Endothelial cell (in vitro differentiated cells): ENCODE data around the gene FABP6. TPM values are rescaled to one million over a fixed set of nuclear protein-coding genes. Genes with fewer than 3 reads are reported as not detected.

ENCODE experiments used
- DNase-seq: peaks from one replicate; pipeline ENCODE4 v3.0.0; 2021; ENCODE audit warnings: low spot score
- H3K27ac Mint-ChIP-seq: one replicate; pipeline ENCODE4 v1.8.0; 2021; ENCODE audit warnings: mixed read lengths, inconsistent platforms; ENCODE audit not compliant: unreplicated experiment
- H3K27me3 Mint-ChIP-seq: one replicate; pipeline ENCODE4 v1.8.0; 2021; ENCODE audit warnings: mild to moderate bottlenecking, moderate library complexity, mixed read lengths, inconsistent platforms; ENCODE audit not compliant: unreplicated experiment
- H3K36me3 Mint-ChIP-seq: one replicate; pipeline ENCODE4 v1.8.0; 2021; ENCODE audit warnings: mild to moderate bottlenecking, low read depth, mixed read lengths, inconsistent platforms; ENCODE audit not compliant: unreplicated experiment
- H3K4me1 Mint-ChIP-seq: one replicate; pipeline ENCODE4 v1.8.0; 2021; ENCODE audit warnings: mild to moderate bottlenecking, mixed read lengths, inconsistent platforms; ENCODE audit not compliant: unreplicated experiment
- H3K4me3 Mint-ChIP-seq: one replicate; pipeline ENCODE4 v1.8.0; 2021; ENCODE audit warnings: mild to moderate bottlenecking, mixed read lengths, inconsistent platforms; ENCODE audit not compliant: unreplicated experiment
- H3K9me3 Mint-ChIP-seq: one replicate; pipeline ENCODE4 v1.8.0; 2021; ENCODE audit warnings: mixed read lengths, inconsistent platforms; ENCODE audit not compliant: unreplicated experiment
- total RNA-seq: library from RNA; stranded (reverse); fragmentation: NEBNext Ultra II Directional; extraction: Animal tissue kit (Norgen Biotek cat#: 25700); gene quantifications from one replicate; pipeline ENCODE4 v1.2.1, GENCODE V29; 2021; ENCODE audit not compliant: unreplicated experiment
- TF ChIP-seq, protein P1 (sequence below): fragments of 200-600 bp; sonication (generic); IDR thresholded peaks from one replicate; pipeline ENCODE4 v1.5.0; 2021; ENCODE audit warnings: antibody characterized with exemption; ENCODE audit not compliant: unreplicated experiment

The FABP6 gene
- total RNA-seq, 1 donor from 2014 or later: 1.2 TPM

DNA sequence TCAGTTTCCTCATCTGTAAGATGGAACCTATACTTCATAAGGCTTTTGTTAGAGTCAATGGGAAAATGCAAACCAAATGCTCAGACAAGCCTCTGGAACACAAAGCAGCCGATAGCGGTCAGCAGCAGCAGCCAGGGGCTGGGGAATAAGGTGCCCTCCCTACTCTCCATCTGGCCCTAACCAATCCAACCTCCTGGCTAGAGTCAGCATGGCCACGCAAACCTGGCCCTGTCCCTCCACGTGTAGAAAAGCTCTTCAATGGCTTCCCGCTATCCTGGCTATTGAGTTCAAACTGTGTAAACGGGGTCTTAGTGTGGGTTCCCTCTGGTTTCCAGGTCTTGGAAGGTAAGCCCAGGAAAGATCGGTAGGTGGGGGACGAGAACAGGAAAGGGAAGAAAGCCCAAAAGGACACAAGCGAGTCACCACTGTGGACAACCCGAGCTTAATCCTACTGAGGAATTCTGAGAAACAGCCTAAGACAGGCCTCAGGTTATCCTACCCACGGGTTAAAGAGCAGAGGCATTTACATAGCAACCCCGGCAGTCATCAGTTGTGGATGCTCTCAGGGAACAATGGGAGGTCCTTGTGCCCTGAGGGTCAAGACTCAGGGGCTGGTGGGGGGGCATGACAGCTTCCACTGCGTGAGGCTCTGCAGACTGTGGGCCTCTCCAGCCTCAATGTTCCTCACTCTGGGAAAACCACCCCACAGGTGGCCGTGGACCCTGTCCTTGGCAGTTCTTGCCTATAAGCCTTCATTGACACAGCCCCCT lies 30.9 kb downstream of the FABP6 start:
- H3K27me3 Mint-ChIP-seq: peaks cover 10% of the 10 kb centered on the region
- no peaks in the 10 kb centered on the region for H3K9me3 Mint-ChIP-seq
- H3K36me3 Mint-ChIP-seq: peaks cover 37% of the 10 kb centered on the region
- H3K4me3 Mint-ChIP-seq: peak overlapping the region; percentile 22
- H3K27ac Mint-ChIP-seq: peak overlapping the region; percentile 62
- peaks cover 40% of the 10 kb centered on the region for H3K4me1 Mint-ChIP-seq
- no peak for DNase-seq
- TF ChIP-seq, protein P1, sequence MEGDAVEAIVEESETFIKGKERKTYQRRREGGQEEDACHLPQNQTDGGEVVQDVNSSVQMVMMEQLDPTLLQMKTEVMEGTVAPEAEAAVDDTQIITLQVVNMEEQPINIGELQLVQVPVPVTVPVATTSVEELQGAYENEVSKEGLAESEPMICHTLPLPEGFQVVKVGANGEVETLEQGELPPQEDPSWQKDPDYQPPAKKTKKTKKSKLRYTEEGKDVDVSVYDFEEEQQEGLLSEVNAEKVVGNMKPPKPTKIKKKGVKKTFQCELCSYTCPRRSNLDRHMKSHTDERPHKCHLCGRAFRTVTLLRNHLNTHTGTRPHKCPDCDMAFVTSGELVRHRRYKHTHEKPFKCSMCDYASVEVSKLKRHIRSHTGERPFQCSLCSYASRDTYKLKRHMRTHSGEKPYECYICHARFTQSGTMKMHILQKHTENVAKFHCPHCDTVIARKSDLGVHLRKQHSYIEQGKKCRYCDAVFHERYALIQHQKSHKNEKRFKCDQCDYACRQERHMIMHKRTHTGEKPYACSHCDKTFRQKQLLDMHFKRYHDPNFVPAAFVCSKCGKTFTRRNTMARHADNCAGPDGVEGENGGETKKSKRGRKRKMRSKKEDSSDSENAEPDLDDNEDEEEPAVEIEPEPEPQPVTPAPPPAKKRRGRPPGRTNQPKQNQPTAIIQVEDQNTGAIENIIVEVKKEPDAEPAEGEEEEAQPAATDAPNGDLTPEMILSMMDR: no peak

DNA sequence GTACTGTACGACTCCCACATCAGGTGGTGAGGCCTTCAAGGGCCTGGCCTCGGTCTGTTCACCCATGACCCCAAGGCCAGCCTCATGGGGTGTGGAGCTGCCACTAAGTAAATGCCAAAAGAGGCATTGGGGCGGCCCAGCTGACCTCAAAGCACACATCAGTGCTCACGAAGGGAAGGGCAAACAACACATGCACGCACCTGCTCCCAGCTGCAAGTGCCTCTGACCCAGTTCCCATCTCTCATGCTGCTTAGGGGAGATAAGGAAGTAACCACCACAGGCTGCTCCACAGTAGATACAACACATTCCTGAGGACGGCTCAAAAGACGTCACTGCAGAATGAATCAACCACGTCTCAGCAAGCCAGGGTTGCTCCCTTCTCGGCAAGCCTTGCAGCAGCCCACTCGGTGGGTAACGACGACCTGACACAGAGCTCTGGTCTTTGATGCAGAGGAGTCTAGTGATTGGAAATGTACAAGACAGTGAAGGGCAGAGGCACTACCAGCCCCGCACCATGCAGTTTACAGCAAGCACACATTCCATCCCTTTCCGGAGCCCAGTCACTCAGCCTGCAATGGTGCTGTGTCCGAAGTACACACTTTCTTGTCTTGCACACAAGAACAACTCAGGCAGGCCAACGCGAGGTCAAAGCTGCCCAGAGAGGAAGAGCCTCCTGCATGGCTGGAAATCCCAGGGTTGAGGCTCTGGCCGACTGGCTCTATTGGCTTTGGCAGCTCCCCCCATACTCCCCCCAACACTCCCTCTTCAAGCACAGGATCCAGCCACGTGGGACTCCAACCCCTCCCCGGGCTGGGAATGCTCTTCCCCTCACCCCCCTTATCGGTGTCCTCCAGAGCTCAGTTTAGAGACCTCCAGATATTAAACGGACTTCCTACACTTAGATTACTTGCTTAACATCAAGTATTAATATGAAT lies 31.8 kb downstream of the FABP6 start:
- Mint-ChIP-seq H3K9me3 (no peaks in the 10 kb centered on the region), H3K4me3 (peak overlapping the region; percentile 47), H3K27me3 (peaks cover 10% of the 10 kb centered on the region), H3K4me1 (peaks cover 44% of the 10 kb centered on the region), H3K27ac (peak overlapping the region; percentile 89), H3K36me3 (peaks cover 41% of the 10 kb centered on the region)
- DNase-seq: no peak
- TF ChIP-seq, protein P1: no peak

DNA sequence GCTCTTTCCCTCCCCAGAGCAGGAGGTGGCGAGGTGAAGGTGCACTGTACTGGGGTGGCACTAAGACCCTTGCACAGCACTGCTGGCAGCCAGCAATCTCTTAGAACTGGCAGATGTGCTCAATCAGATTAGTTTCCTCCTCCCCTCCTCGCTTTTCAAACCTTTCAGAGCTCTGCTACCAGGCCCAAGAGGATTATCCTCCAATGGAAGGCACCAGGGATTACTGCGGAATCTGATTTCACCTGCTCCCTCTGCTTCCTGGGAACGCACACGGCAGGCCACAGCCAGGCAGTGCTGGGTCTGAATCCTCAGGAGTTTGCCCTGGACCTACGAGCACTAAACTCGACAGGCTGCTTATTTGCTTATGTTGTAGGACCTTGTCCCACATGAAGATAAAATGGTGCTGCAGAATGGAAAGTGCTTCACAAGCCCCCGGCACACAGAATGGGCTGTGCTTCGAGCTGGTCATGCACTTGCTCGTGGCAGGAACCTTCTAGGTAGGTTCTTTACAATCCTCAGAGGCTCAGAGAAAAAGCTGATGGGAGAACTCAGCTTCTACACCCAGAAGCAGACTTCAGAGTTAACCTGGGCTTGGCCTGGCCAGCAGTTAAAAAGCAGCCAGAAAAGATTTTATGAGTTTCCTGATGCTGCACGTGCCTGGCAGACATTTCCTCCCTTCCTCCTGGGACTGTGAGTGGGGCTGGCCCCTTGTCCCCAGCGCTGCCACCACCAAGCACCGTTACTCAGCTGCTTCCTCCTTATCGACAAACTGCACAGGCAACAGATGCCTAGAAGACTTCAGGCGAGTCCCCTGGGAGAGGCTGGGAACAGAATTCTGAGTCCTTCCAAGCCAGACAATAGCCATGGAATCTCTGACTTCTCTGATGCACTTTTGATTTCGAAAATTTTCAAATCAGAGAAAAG lies 33.1 kb downstream of the FABP6 start:
- Mint-ChIP-seq H3K27ac (peak overlapping the region; percentile 89), H3K4me3 (peak overlapping the region; percentile 47), H3K27me3 (peaks cover 10% of the 10 kb centered on the region), H3K4me1 (peaks cover 52% of the 10 kb centered on the region), H3K36me3 (peaks cover 45% of the 10 kb centered on the region), H3K9me3 (no peaks in the 10 kb centered on the region)
- DNase-seq: peak; percentile 34
- TF ChIP-seq, protein P1: no peak

DNA sequence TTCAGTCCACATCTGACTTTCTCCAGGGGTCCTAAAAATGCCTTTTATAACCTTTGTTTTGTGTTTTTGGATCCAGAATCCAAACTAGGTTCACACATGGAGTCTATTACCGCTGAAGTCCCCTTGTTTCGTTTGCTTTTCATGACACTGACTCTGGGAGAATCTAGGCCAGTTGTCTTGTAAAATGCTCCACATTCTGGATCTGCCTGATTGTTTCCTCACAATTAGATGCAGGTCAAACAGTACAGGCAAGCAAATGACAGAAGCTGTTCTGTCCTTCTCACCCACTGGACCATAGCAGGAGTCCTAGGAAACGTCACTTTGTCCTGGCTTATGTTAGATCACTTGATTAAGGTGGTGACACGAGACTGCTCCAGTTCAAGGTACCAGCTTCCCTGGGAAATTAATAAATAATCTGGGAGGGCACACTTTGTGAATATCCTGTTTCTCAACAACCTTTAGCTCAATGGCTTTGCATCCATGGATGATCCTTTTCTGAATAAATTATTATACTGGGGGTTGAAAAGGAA lies 34.1 kb downstream of the FABP6 start:
- H3K36me3 Mint-ChIP-seq: peaks cover 49% of the 10 kb centered on the region
- H3K9me3 Mint-ChIP-seq: no peaks in the 10 kb centered on the region
- H3K4me1 Mint-ChIP-seq: peaks cover 59% of the 10 kb centered on the region
- TF ChIP-seq, protein P1: no peak
- H3K4me3 Mint-ChIP-seq: peak overlapping the region; percentile 52
- H3K27ac Mint-ChIP-seq: peak overlapping the region; percentile 89
- no peak for DNase-seq
- H3K27me3 Mint-ChIP-seq: peaks cover 14% of the 10 kb centered on the region
